HepG2 (cell line): ENCODE results near the gene FAM83E. TPM values are rescaled to one million over a fixed set of nuclear protein-coding genes. Genes with fewer than 3 reads are reported as not detected.

Source experiments
- ATAC-seq: fragments of 200-7000 bp; cut with Tn5 transposase; 3 replicates; pipeline ENCODE4 v1.9.1; 2020; ENCODE audit warnings: mild to moderate bottlenecking, moderate library complexity
- BruUV-seq: library from RNA; stranded (reverse); fragments of 400-500 nt; replicated peaks from 2 replicates; lab custom pipeline; 2021; lab: Mats Ljungman, UMichigan
- CTCF ChIA-PET: fragments of 300-600 bp; formaldehyde crosslinking; extraction: SDS; loops from one replicate; lab custom pipeline; 2021; ENCODE audit warnings: low total read pairs, inconsistent platforms, low intra/inter-chr PET ratio; lab: Yijun Ruan, JAX
- POLR2A ChIA-PET: fragments of 350-600 bp; sonication (Branson Sonifier 250); formaldehyde crosslinking; loops from one replicate; lab custom pipeline; 2020; ENCODE audit warnings: antibody characterized with exemption, inconsistent platforms; lab: Yijun Ruan, JAX
- DNase-seq: peaks from one replicate; pipeline ENCODE4 v3.0.0-alpha.2; 2015; ENCODE audit warnings: low spot score
- FAIRE-seq: peaks from 3 replicates; lab custom pipeline; 2011; peaks lifted over from hg19 to GRCh38; lab: Jason Lieb, UNC
- H2AFZ ChIP-seq: one replicate; pipeline ENCODE4 v1.6.1; 2011; ENCODE audit warnings: low read length, inconsistent platforms
- H3K27ac ChIP-seq: fragments of 300-600 bp; 3 replicates; pipeline ENCODE4 v1.8.0; 2011; ENCODE audit warnings: mixed run types, mild to moderate bottlenecking, mixed read lengths, low read length, inconsistent platforms; ENCODE audit not compliant: insufficient read depth; ENCODE audit errors: extremely low read length
- H3K27me3 ChIP-seq, 2 experiments: fragments of 200-600 bp in 1 of 2; 2 replicates in 1 of 2; 3 replicates in 1 of 2; pipeline versions ENCODE4 v1.6.0 to v1.8.0; 2011; ENCODE audit warnings: low read length in 2 of 2, mild to moderate bottlenecking in 2 of 2, moderate library complexity in 2 of 2, inconsistent platforms in 1 of 2; ENCODE audit not compliant: insufficient read depth in 2 of 2, control insufficient read depth in 1 of 2
- H3K36me3 ChIP-seq, 2 experiments: fragments of 200-600 bp in 1 of 2; replicated peaks in 1 of 2; 2 replicates in 1 of 2; 3 replicates in 1 of 2; pipeline versions ENCODE4 v1.5.1 to v1.8.0; 2011; ENCODE audit warnings: low read length in 2 of 2, inconsistent platforms in 1 of 2; ENCODE audit not compliant: insufficient read depth in 2 of 2, control insufficient read depth in 1 of 2
- H3K4me1 ChIP-seq: 2 replicates; pipeline ENCODE4 v1.5.1; 2012; ENCODE audit warnings: low read length, inconsistent platforms; ENCODE audit not compliant: insufficient read depth
- H3K4me2 ChIP-seq: 2 replicates; pipeline ENCODE4 v1.6.0; 2011; ENCODE audit warnings: low read depth, low read length, inconsistent platforms
- H3K4me3 ChIP-seq, 3 experiments: fragments of 200-600 bp in 1 of 3; sonication (generic), shearing (Covaris generic) in 1 of 3; replicated peaks in 1 of 3; 2 replicates each; pipeline ENCODE4 v1.5.1; 2011 to 2016; ENCODE audit warnings: low read length in 3 of 3, inconsistent platforms in 2 of 3, low read depth in 2 of 3, mild to moderate bottlenecking in 2 of 3, control low read depth in 1 of 3, mixed read lengths in 1 of 3; ENCODE audit not compliant: insufficient read depth in 1 of 3
- H3K79me2 ChIP-seq: one replicate; pipeline ENCODE4 v1.6.1; 2011; ENCODE audit warnings: low read length, inconsistent platforms; ENCODE audit not compliant: insufficient read depth
- H3K9ac ChIP-seq: 2 replicates; pipeline ENCODE4 v1.6.0; 2011; ENCODE audit warnings: mild to moderate bottlenecking, low read depth, low read length, inconsistent platforms; ENCODE audit not compliant: insufficient read depth
- H3K9me3 ChIP-seq: 2 replicates; pipeline ENCODE4 v1.5.1; 2012; ENCODE audit warnings: mild to moderate bottlenecking, low read length
- H4K20me1 ChIP-seq: 2 replicates; pipeline ENCODE4 v1.6.0; 2011; ENCODE audit warnings: inconsistent platforms, mild to moderate bottlenecking, low read length, moderate library complexity; ENCODE audit not compliant: insufficient read depth
- FOXA3 ChIP-seq: IDR thresholded peaks from 2 replicates; pipeline ENCODE4 v1.6.1; 2016; ENCODE audit warnings: missing genetic modification reagents, missing compliant biosample characterization
- FOXK2 ChIP-seq: fragments of 450-650 bp; IDR thresholded peaks from 2 replicates; pipeline ENCODE4 v1.6.1; 2016
- IRF9 ChIP-seq: sonication (generic); formaldehyde crosslinking; IDR thresholded peaks from 2 replicates; pipeline ENCODE4 v1.8.0; 2022; ENCODE audit warnings: missing genetic modification reagents, mild to moderate bottlenecking, borderline replicate concordance
- KAT8 ChIP-seq: IDR thresholded peaks from 2 replicates; pipeline ENCODE4 v1.6.1; 2016; ENCODE audit warnings: missing genetic modification reagents, missing compliant biosample characterization
- KLF11 ChIP-seq: IDR thresholded peaks from 2 replicates; pipeline ENCODE4 v1.6.1; 2016; ENCODE audit warnings: missing compliant biosample characterization
- MZF1 ChIP-seq: sonication (generic); formaldehyde crosslinking; IDR thresholded peaks from 2 replicates; pipeline ENCODE4 v1.8.1; 2023; ENCODE audit warnings: mild to moderate bottlenecking, missing genetic modification reagents, borderline replicate concordance
- NCOR1 ChIP-seq: fragments of 200-600 bp; sonication (generic); IDR thresholded peaks from 2 replicates; pipeline ENCODE4 v1.7.0; 2017; ENCODE audit warnings: antibody characterized with exemption, low read length, borderline replicate concordance
- NFKBIZ ChIP-seq: IDR thresholded peaks from 2 replicates; pipeline ENCODE4 v1.6.1; 2018; ENCODE audit warnings: missing genetic modification reagents, missing compliant biosample characterization
- POLR2AphosphoS5 ChIP-seq: IDR thresholded peaks from 2 replicates; pipeline ENCODE4 v1.6.1; 2012; ENCODE audit warnings: low read depth, low read length
- SPEN ChIP-seq: sonication (generic); formaldehyde crosslinking; IDR thresholded peaks from 2 replicates; pipeline ENCODE4 v1.5.1; 2020; ENCODE audit warnings: low read depth, mild to moderate bottlenecking, missing genetic modification reagents
- TBX2 ChIP-seq: sonication (generic); formaldehyde crosslinking; IDR thresholded peaks from 2 replicates; pipeline ENCODE4 v1.5.0; 2020; ENCODE audit warnings: missing genetic modification reagents, mild to moderate bottlenecking, borderline replicate concordance
- TERF1 ChIP-seq: sonication (generic); formaldehyde crosslinking; IDR thresholded peaks from 2 replicates; pipeline ENCODE4 v1.8.0; 2022; ENCODE audit warnings: mild to moderate bottlenecking, missing genetic modification reagents, moderate library complexity
- U2AF1 ChIP-seq: fragments of 200-400 bp; formaldehyde crosslinking; optimal IDR thresholded peaks from 2 replicates; pipeline ENCODE3; 2017; ENCODE audit warnings: mild to moderate bottlenecking, low read depth, low read length
- UBTF ChIP-seq: sonication (generic); formaldehyde crosslinking; IDR thresholded peaks from 2 replicates; pipeline ENCODE4 v1.4.0; 2020; ENCODE audit warnings: mild to moderate bottlenecking, missing genetic modification reagents
- WIZ ChIP-seq: sonication (generic); formaldehyde crosslinking; IDR thresholded peaks from 2 replicates; pipeline ENCODE4 v1.5.1; 2020; ENCODE audit warnings: mild to moderate bottlenecking, missing genetic modification reagents
- ZBTB21 ChIP-seq: sonication (generic); formaldehyde crosslinking; IDR thresholded peaks from 2 replicates; pipeline ENCODE4 v1.4.0; 2020; ENCODE audit warnings: missing genetic modification reagents
- ZNF24 ChIP-seq: fragments of 450-650 bp; IDR thresholded peaks from 2 replicates; pipeline ENCODE4 v1.6.1; 2017; ENCODE audit warnings: antibody characterized with exemption, mild to moderate bottlenecking
- ZNF33B ChIP-seq: sonication (generic); formaldehyde crosslinking; IDR thresholded peaks from 2 replicates; pipeline ENCODE4 v1.5.1; 2020; ENCODE audit warnings: mild to moderate bottlenecking, missing genetic modification reagents
- ZNF414 ChIP-seq: sonication (generic); formaldehyde crosslinking; IDR thresholded peaks from 2 replicates; pipeline ENCODE4 v1.5.0; 2020; ENCODE audit warnings: missing genetic modification reagents
- ZNF709 ChIP-seq: sonication (generic); formaldehyde crosslinking; IDR thresholded peaks from 2 replicates; pipeline ENCODE4 v1.5.0; 2020; ENCODE audit warnings: mild to moderate bottlenecking, missing genetic modification reagents
- WGBS: methylation state at CpG from one replicate; pipeline ENCODE4 v1.1.6; 2017; ENCODE audit warnings: low lambda C conversion rate; 5-methylcytosine and 5-hydroxymethylcytosine counted together
- in situ Hi-C: cut with HindIII; loops from 2 replicates; pipeline ENCODE4 v1.10.0; 2017; ENCODE audit warnings: low pct_unique_long_range_greater_than_20kb; ENCODE audit not compliant: extremely low pct_ligation_motif_present
- intact Hi-C: fragments of 100-400 bp; cut with micrococcal nuclease; formaldehyde crosslinking; loops from one replicate; pipeline ENCODE4 v1.10.0; 2022; ENCODE audit not compliant: unreplicated experiment
- polyA plus RNA-seq, 8 experiments: library from polyadenylated mRNA; depleted of rRNA in 3 of 8; stranded (reverse) in 7 of 8; unstranded in 1 of 8; fragments of >200 nt; fragmentation: Illumina TruSeq in 4 of 8; extraction: Trizol in 4 of 8; gene quantifications; 2 replicates each; pipeline versions ENCODE4 v1.2.1 to v1.2.3, GENCODE V29; 2011 to 2016; ENCODE audit warnings: low read depth in 4 of 8, missing spikeins in 1 of 8, mixed read lengths in 1 of 8; ENCODE audit not compliant: insufficient read depth in 1 of 8
- total RNA-seq, 5 experiments: library from RNA; depleted of rRNA; stranded (reverse); fragments of >200 nt; fragmentation: Illumina TruSeq; extraction: Trizol; gene quantifications; 2 replicates each; pipeline ENCODE4 v1.2.3, GENCODE V29; 2016; ENCODE audit warnings: low read depth in 1 of 5

FAM83E gene
- total and polyA plus RNA-seq, 2 of the 13 experiments (the other 11 are each of a cell fraction or from before 2014, with no cell fraction given): 0.18 to 0.60 TPM

GRCh38 chr19:48635263-48635965 lies 20.5 kb upstream of the FAM83E start:
- in situ Hi-C loops (no loop called here), intact Hi-C loops (loop anchor here (2.0 kb wide), 1 partner anchor 17 kb away; the partner anchor contains the start of genes RPL18 and SPHK2)
- H3K79me2 ChIP-seq: no peaks in the 10 kb centered on the region
- no peak overlapping the region for H2AFZ ChIP-seq
- H4K20me1 ChIP-seq: no peaks in the 10 kb centered on the region
- H3K27ac ChIP-seq: peak overlapping the region; percentile 90
- peak overlapping the region; percentile 56 to 76 (median 59) for H3K4me3 ChIP-seq
- peak; percentile 17 for ATAC-seq
- CTCF ChIA-PET: no interaction called here
- H3K9ac ChIP-seq: peak overlapping the region; percentile 78
- peaks cover 83% of the 10 kb centered on the region for H3K4me1 ChIP-seq
- H3K27me3 ChIP-seq: peaks cover 0 to 8% of the 10 kb centered on the region in 2 experiments; a peak in 3 of 5 replicates
- DNase-seq: no peak
- no peaks in the 10 kb centered on the region for H3K36me3 ChIP-seq
- no TSS peak for BruUV-seq
- WGBS: under 1% methylated on average over 32 of the region's 67 CpGs
- no peaks in the 10 kb centered on the region for H3K9me3 ChIP-seq
- peak overlapping the region; percentile 96 for H3K4me2 ChIP-seq
- no peak for FAIRE-seq
- POLR2A ChIA-PET: interaction anchor here (1.8 to 5.8 kb wide), 3 partner anchors 10 to 16 kb away, joined by 15 to 61 read pairs (median 16); partner anchors contain the start of genes CA11, RPL18 and SPHK2
- TF ChIP-seq FOXA3 (CRISPR knock-in tag) (peak; percentile 6; the same call in 1 of the 2 replicates), TERF1 (CRISPR knock-in tag) (no peak), POLR2AphosphoS5 (peak; percentile 91), ZNF33B (CRISPR knock-in tag) (no peak), ZNF414 (no peak), NFKBIZ (CRISPR knock-in tag) (peak; percentile 41; the same call in 1 of the 2 replicates), U2AF1 (no peak), FOXK2 (no peak), KLF11 (CRISPR knock-in tag) (no peak), ZNF709 (CRISPR knock-in tag) (0 out of 2 replicates have a peak, but pooled peaks have one; percentile 47), SPEN (CRISPR knock-in tag) (0 out of 2 replicates have a peak, but pooled peaks have one; percentile 46), ZBTB21 (CRISPR knock-in tag) (no peak), MZF1 (CRISPR knock-in tag) (no peak), TBX2 (no peak), IRF9 (CRISPR knock-in tag) (no peak), KAT8 (CRISPR knock-in tag) (no peak), NCOR1 (no peak), ZNF24 (no peak), WIZ (CRISPR knock-in tag) (no peak), UBTF (CRISPR knock-in tag) (peak; percentile 34; the same call in 1 of the 2 replicates)
